NCI-H146 treated with DMSO at 0.1 percent for 48 hours (cell line): Measurements from ENCODE around the gene ZNF276.
"Not testable (repeated sequence)": the region's sequence is repeated elsewhere in the genome, so short reads cannot be mapped to it uniquely, and the experiment has no call there.

Source experiments
- DNase-seq: peaks from one replicate; lab custom pipeline; 2025; ENCODE audit not compliant: unreplicated experiment; lab: John Stamatoyannopoulos, UW

Gene ZNF276

GRCh38 chr16:89720813-89721545 lies at the start of gene ZNF276, which contains the start of gene VPS9D1:
Gene ZNF276 (plus strand): TSS chr16:89721537. CDS start chr16:89721641, 104 bp downstream.
Gene VPS9D1 (minus strand): TSS chr16:89720898. CDS start chr16:89720861, 37 bp downstream.
- DNase-seq: peak; percentile 26

- not testable (repeated sequence) for DNase-seq
Observed at GRCh38 chr16:89671565-89671964, 49.8 kb upstream of the ZNF276 start.

- DNase-seq: no peak
Observed at GRCh38 chr16:89672177-89672941, 49.0 kb upstream of the ZNF276 start.

GRCh38 chr16:89678258-89678657 lies 43.1 kb upstream of the ZNF276 start:
- no peak for DNase-seq

GRCh38 chr16:89685916-89686315 lies 35.4 kb upstream of the ZNF276 start:
- DNase-seq: no peak

- DNase-seq: peak; percentile 40
Observed at GRCh38 chr16:89686520-89687091, 34.7 kb upstream of the ZNF276 start, which contains the start of gene CDK10. Gene CDK10 (plus strand): TSS chr16:89686689. CDS start chr16:89686711, 22 bp downstream.

- no peak for DNase-seq
Observed at GRCh38 chr16:89687092-89687940, 34.0 kb upstream of the ZNF276 start.

GRCh38 chr16:89688395-89688794 lies 32.9 kb upstream of the ZNF276 start:
- DNase-seq: no peak

- no peak for DNase-seq
Observed at GRCh38 chr16:89689142-89689541, 32.2 kb upstream of the ZNF276 start.

GRCh38 chr16:89689621-89690020 lies 31.7 kb upstream of the ZNF276 start:
- DNase-seq: not testable (repeated sequence)

GRCh38 chr16:89690392-89690901 lies 30.9 kb upstream of the ZNF276 start:
- DNase-seq: no peak

GRCh38 chr16:89691231-89691985 lies 29.9 kb upstream of the ZNF276 start:
- DNase-seq: no peak

GRCh38 chr16:89691986-89692569 lies 29.3 kb upstream of the ZNF276 start:
- no peak for DNase-seq

GRCh38 chr16:89693289-89693731 lies 28.0 kb upstream of the ZNF276 start:
- DNase-seq: no peak

- no peak for DNase-seq
Observed at GRCh38 chr16:89693931-89694783, 27.2 kb upstream of the ZNF276 start.

- DNase-seq: not testable (repeated sequence)
Observed at GRCh38 chr16:89694784-89695085, 26.6 kb upstream of the ZNF276 start.

- DNase-seq: no peak
Observed at GRCh38 chr16:89695086-89695874, 26.1 kb upstream of the ZNF276 start.
